Stimulated activated CD4-positive, alpha-beta T cell treated with anti-CD3 and anti-CD28 coated beads, Interleukin-4, amount 100 ng/mL, for 24 hours (primary cell): Measurements from ENCODE around the gene EIF2AK2.
"Not testable (repeated sequence)": the region's sequence is repeated elsewhere in the genome, so short reads cannot be mapped to it uniquely, and the experiment has no call there.

Source experiments
- DNase-seq: peaks from one replicate; pipeline ENCODE4 v3.0.0-alpha.2; 2020

EIF2AK2 gene

GRCh38 chr2:37156857-37157714 lies at the start of gene EIF2AK2:
Gene EIF2AK2, minus strand, starts transcription at chr2:37156980. Its CDS starts 9,174 bp downstream, at chr2:37147806.
- DNase-seq, result peak; percentile 79

- DNase-seq, result no peak
These were observed 49.0 kb upstream of the EIF2AK2 start for GRCh38 chr2:37205689-37206341.

GRCh38 chr2:37205071-37205661 lies 48.4 kb upstream of the EIF2AK2 start:
- DNase-seq, result not testable (repeated sequence)

GRCh38 chr2:37203708-37204107 lies 46.9 kb upstream of the EIF2AK2 start:
- DNase-seq, result no peak

GRCh38 chr2:37201766-37202165 lies 45.0 kb upstream of the EIF2AK2 start:
- peak; percentile 31 for DNase-seq

GRCh38 chr2:37201208-37201607 lies 44.4 kb upstream of the EIF2AK2 start:
- DNase-seq, result no peak

- no peak for DNase-seq
These were observed 41.9 kb upstream of the EIF2AK2 start for GRCh38 chr2:37198681-37199065.

- DNase-seq, result peak; percentile 90
These were observed 39.8 kb upstream of the EIF2AK2 start, which contains the start of gene CEBPZOS for GRCh38 chr2:37196320-37197195. Gene CEBPZOS, plus strand, starts transcription at chr2:37196496. Its CDS starts 3,209 bp downstream, at chr2:37199705.

- not testable (repeated sequence) for DNase-seq
These were observed 39.1 kb upstream of the EIF2AK2 start for GRCh38 chr2:37195862-37196319.

GRCh38 chr2:37192551-37192950 lies 35.8 kb upstream of the EIF2AK2 start:
- DNase-seq, result no peak

- no peak for DNase-seq
These were observed 35.0 kb upstream of the EIF2AK2 start for GRCh38 chr2:37191747-37192146.

GRCh38 chr2:37191253-37191652 lies 34.5 kb upstream of the EIF2AK2 start:
- no peak for DNase-seq

- DNase-seq, result no peak
These were observed 33.5 kb upstream of the EIF2AK2 start for GRCh38 chr2:37190290-37190689.

- DNase-seq, result no peak
These were observed 32.8 kb upstream of the EIF2AK2 start for GRCh38 chr2:37189452-37190153.

GRCh38 chr2:37188570-37188969 lies 31.8 kb upstream of the EIF2AK2 start, which contains the start of gene SULT6B1:
Gene SULT6B1, minus strand, starts transcription at chr2:37188670. Its CDS starts 30 bp downstream, at chr2:37188640.
- no peak for DNase-seq

- DNase-seq, result no peak
These were observed 25.2 kb upstream of the EIF2AK2 start for GRCh38 chr2:37181726-37182684.

- no peak for DNase-seq
These were observed 23.9 kb upstream of the EIF2AK2 start for GRCh38 chr2:37180640-37181039.

- no peak for DNase-seq
These were observed 23.3 kb upstream of the EIF2AK2 start for GRCh38 chr2:37180006-37180639.

GRCh38 chr2:37173741-37174140 lies 17.0 kb upstream of the EIF2AK2 start:
- no peak for DNase-seq

- DNase-seq, result no peak
These were observed 14.8 kb upstream of the EIF2AK2 start for GRCh38 chr2:37171624-37171950.
